Measurements from ENCODE around the gene TP53BP2.

- no peak for TF ChIP-seq CTCF (IDR thresholded peaks at IDR 0.05)
- no peak for TF ChIP-seq POLR2A (IDR thresholded peaks at IDR 0.05)
Observed at GRCh38 chr1:223860051-223860622, 14.4 kb upstream of the TP53BP2 start.

Measured in uterus (tissue), 2 donors.